Measurements from ENCODE around the gene SGCD.

GRCh38 chr5:156340893-156341292 lies 13.9 kb downstream of the SGCD start:
- no peak for TF ChIP-seq EZH2 (IDR thresholded peaks at IDR 0.05; ENCODE audit: insufficient read depth, poor library complexity, severe bottlenecking)
- no peak for TF ChIP-seq EZH2phosphoT487 (IDR thresholded peaks at IDR 0.05; ENCODE audit: insufficient read depth, low read depth)

All from GM23248 (cell line).